GM21381 (cell line): ENCODE results near the gene CARMIL3.

ENCODE experiments used
- ATAC-seq: cut with Tn5 transposase; IDR thresholded peaks from one replicate; pipeline ENCODE4 v1.9.1; 2021; ENCODE audit warnings: mild to moderate bottlenecking, moderate library complexity; ENCODE audit not compliant: unreplicated experiment

The CARMIL3 gene

DNA sequence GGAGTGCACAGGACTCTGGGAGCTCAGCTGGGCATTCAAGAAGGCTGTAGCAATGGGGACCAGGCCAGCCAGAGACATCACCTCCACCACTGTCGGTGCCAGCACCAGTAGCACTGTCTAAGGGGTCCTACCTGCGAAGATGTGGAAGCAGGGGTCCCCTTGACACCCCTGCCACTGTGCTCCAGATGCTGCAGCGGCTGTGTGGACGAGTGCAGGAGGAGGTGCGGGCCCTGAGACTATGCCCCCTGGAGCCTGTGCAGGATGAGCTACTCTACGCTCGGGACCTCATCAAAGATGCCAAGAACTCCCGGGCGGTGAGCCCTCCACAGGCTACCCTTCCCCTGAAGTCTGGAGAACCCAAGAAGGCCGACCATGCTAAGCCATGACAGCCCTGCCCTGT lies 8.6 kb downstream of the CARMIL3 start:
- no peak for ATAC-seq

DNA sequence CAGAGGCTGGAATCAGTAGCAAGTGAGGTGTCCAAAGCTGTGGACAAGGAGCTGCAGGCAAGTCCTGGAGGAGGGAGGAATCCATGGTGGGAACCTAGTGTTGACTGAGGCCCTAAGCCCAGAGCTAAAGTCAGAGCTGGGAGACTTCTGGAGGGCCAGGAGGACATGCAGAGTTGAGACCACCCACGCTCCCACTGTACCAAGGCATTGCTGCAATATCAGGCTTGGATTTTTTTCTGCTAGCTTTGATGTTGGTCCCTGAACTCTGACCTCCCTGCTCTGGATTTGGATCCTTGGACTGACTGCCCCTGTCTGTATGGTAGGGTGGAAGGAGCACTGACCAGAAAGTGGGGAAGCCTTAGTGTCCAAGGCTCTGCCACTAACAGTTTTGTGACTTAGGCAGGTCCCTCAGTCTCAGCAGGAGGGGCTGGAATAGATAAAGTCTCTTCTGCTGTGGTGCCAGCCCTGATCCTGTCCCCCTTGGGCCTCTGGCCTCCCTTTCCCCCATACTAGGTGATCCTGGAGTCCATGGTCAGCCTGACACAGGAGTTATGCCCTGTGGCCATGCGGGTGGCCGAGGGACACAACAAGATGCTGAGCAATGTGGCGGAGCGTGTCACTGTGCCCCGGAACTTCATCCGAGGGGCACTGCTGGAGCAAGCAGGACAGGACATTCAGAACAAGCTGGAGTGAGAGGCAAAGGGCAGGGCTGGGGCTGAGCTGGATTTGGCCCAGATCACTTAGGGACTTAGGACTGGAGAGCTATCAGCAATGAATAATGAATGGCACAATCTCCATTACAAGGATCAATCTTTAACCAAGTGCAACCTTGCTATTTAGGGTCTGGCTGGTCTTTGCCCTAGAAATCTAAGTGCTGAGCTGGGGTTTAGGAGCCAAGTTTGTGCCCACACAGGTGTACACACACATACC lies 9.4 kb downstream of the CARMIL3 start:
- no peak for ATAC-seq

DNA sequence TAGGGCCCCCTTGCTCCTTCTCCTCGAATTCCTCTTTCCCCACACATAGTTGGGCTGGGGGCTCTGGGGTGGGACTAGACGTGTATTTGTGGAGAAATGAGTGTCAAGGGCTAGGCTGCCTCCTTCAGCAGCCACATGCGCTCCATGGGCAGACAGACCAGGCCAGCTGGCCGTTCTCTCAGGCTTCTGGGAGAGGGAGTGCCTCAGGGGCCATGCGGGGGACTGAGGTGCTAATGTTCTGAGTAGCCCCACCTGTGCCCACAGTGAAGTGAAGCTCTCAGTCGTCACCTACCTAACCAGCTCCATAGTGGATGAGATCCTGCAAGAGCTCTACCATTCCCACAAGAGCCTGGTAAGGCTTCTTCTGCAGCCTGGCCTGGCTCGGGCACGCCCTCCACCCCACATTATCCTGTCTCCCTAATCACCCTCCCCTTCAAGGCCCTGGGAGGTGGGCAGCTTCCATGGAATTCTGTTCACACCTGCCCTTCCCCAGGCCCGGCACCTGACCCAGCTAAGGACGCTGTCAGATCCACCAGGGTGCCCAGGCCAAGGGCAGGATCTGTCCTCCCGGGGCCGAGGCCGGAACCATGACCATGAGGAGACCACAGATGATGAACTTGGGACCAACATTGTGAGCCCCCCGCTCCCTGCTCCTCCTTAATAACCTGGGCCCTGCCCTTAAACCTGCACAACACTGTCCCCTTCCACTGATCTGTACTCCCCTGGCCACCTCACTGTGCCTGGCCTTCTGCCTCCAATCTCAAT lies 10.6 kb downstream of the CARMIL3 start:
- ATAC-seq, result no peak

DNA sequence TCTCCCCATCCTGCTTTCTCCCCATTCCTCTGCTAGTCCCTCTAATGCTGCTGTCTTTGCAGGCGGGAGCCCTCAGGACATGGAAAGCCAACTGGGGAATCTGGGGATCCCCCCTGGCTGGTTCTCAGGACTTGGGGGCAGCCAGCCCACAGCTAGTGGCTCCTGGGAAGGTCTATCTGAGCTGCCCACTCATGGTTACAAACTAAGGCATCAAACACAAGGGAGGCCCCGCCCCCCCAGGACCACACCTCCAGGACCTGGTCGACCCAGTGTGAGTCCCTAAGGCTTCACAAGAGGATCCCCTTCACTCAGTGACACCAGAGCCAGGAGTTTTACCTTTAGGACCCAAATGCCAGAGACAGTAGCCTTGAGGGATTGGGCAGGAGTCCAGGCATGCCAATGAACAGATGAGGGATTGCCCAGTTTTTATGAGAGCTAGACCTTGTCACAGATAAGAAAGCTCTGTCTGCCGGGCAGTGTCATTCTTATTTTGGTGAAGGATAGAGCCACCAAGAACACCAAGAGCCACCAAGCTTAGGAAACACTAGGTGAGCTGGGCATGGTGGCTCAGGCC lies 11.5 kb downstream of the CARMIL3 start:
- no peak for ATAC-seq

DNA sequence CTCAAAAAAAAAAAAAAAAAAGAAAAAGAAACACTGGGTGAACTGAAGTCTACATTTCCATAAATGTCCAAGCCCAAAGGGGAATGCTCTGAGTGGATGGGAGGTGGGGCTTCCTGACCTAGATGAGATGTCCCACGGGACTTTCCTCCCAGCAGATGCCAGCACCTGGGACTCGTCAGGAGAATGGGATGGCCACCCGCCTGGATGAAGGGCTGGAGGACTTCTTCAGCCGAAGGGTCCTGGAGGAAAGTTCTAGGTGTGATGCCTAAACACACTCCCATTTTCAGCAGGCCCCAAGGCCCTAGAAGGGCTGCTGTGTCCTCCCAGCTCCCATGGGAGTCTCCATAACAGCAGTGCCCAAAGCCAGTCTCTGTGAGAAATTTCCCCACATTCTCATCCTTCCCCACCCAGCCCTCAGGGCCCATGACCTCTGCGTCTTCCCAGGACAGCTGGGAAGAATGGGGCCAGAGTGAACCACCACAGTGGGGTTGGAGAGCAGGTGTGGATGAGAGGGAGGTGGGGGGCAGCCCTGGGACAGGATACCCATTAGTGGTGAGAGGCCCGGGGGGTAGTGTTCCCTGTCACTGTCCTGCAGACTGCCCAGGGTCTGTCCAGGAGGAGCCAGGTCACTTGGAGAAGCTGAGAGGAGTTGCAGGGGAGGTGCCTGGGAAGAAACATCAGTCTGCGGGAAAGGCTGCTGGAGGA lies 12.4 kb downstream of the CARMIL3 start:
- no peak for ATAC-seq

DNA sequence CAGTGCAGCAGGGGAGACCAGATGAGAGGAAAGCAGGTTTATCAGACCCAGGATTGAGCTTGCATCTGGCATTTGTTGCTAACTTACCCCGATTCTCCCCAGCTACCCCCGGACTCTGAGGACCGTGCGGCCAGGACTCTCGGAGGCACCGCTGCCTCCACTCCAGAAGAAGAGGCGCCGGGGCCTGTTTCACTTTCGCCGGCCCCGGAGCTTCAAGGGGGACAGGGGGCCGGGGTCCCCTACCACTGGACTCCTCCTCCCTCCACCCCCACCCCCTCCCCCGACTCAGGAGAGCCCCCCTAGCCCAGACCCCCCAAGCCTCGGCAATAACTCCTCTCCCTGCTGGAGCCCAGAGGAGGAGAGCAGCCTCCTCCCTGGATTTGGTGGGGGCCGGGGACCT lies 13.0 kb downstream of the CARMIL3 start:
- ATAC-seq, result no peak

DNA sequence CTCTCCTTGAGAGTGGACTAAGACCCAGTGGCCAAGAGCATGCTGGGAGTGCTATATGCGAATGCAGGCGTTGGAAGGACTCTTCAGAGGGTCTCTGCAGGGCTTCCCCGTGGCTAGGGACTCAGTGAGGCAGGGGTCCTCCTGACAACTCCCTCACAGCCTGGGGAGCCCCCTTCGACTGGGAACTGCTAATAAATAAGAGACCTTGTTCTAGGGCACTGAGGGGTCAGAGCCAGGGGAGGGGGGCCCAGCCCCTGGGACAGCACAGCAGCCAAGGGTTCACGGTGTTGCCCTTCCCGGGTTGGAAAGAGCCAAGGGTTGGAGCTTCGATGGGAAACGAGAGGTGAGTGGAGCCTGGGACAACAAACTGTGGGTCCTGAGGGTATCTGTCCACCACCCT lies 13.6 kb downstream of the CARMIL3 start:
- ATAC-seq, result no peak

DNA sequence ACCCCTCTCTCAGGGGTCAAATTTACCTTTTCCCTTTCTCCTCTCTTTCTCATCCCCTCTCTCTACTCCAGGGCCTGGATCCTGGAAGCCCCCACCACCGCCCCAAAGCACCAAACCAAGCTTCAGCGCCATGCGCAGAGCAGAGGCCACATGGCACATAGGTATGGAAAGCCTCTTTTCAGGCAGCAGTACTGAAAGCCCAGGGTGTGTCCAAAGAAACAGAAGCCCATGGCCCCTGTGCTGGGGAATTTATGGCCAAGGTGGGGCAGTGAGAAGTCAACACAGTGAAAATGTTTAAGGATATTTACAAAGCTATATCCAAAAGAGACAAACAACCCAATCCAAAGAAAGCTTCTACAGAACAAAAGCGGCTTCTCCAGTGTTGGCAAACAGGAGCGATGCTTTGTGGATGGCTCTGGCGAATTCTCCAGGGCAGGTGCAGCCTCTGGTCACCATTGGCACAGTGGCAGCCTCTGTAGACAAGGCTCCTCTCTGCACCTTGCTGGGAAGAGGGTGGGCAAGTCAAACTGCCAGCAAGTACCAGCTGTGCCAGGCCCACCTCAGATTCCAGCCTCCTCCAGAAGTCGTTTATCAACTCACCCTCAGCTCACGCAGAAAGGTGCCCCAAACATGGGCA lies 14.8 kb downstream of the CARMIL3 start:
- no peak for ATAC-seq

DNA sequence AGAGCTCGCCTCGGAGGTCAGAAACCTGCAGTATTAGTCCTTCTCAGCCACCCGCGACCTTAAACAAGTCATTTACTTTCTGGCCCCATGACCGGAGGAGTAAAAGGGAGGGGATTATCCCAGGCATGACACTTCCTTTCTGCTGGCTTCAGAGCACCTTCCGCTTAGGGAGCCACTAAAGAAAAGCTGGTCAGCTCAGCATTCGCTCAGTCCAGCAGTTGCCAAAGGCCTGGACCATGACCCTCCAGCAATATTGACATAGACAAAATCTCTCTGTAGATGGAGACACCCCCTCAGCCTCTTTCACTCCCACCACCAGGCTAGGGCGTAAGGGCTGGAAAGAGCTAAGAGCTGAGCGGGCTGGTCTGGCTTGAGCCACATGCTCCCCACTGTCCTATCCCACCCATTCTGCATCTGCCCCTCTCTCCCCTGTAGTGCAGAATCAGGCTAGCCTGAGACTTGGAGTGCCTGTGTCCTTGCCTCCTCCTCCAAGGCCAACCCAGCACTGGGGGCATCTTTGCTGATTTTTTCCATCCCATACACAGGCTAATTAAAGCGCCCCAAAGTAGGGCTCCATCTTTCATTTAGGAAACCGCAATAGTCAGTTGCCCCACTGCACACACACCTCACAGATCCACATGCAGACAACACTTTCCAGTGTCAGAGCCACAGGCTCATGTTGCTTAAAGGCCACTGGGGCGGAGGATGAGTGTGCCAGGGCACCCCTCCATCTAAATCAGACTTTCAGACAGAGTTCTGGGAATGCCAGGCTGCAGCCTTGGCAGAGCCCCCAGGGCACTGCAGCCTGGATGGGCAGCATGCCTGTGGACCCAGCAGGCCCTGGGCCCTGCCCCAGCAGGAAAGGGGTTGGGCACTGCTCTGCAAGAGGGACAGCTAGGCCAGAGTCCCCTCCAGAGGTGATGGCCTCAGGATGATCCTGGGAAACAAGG lies 15.6 kb downstream of the CARMIL3 start:
- no peak for ATAC-seq

DNA sequence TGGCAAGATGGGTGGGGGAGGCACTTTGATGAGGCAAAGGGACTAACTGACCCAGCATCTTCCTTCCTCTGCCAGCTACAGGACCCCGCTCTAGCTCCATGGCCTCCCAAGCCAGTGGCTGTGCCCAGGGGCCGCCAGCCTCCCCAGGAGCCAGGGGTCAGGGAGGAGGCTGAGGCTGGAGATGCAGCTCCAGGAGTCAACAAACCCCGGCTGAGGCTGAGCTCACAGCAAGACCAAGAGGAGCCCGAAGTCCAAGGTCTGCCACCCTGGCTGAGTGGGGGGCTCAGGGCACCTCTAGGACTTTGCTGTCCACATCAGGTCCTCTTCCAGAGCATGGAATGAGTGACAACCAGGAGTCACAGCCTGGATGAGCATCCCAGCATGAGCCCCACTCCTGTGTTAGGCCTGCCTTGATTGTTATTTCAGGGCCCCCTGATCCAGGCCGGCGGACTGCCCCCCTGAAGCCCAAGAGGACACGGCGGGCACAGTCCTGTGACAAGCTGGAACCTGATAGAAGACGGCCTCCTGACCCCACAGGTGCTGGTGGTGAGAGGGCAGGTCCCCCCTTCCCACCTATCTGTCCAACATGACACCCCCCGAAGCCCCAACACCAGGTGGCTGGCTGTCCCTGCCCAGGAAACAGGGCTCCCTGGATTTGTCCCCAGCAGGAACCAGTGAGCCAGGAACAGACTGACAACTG lies 17.1 kb downstream of the CARMIL3 start:
- no peak for ATAC-seq

DNA sequence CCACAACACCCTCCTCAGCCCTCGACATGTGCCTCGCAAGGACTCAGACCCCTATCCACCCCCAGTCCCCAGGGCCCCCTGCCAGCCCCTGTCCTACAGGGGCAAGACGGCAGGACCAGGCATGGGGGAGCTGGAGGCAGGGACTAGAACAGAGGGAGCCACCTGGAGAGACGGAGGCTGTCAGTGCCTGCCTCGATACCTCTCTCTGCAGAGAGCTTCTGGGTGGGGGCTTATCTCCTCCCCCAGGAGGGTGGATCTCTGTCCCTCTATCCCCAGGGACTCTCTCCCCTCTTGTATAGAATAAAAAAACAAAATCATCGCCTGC lies 17.6 kb downstream of the CARMIL3 start:
- no peak for ATAC-seq

DNA sequence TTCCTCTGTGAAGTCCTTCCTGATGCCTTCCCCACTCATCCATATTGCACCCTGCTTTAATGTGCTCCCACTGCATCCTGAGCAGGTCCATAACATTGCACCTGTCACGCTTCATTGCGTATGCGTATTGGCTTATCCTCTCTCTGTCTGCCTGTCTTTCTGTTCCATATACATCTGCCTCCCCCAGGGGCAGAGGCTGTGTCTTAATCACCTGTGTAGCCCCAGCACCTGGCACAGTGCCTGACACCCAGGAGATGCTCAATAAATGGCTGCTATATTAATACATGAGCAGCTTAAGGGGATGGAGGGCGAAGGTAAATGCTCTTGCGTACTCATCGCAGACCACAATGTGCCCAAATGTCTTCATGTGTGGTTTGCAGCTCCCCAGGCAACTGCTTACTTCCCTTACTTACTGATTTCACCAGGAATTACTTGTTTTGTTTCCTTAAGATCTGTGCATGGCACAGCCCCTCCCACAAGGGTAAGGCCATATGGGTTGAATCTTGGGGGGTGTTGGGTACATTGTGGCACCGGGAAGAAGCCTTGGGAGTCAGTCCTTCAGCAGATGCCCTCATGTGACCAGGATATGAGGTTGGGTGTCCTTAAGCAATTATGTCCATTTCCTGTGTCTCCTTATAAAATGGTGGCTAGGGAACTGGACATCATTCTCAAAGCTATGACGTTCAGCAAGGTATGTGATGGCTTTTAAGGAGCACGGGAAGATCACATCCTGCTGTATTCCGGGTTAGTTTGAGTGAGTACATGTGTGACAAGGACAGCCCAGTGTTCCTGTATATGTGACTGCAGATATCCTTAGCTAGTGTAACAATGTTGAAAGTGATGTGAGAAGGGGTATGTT lies 18.7 kb downstream of the CARMIL3 start:
- no peak for ATAC-seq

DNA sequence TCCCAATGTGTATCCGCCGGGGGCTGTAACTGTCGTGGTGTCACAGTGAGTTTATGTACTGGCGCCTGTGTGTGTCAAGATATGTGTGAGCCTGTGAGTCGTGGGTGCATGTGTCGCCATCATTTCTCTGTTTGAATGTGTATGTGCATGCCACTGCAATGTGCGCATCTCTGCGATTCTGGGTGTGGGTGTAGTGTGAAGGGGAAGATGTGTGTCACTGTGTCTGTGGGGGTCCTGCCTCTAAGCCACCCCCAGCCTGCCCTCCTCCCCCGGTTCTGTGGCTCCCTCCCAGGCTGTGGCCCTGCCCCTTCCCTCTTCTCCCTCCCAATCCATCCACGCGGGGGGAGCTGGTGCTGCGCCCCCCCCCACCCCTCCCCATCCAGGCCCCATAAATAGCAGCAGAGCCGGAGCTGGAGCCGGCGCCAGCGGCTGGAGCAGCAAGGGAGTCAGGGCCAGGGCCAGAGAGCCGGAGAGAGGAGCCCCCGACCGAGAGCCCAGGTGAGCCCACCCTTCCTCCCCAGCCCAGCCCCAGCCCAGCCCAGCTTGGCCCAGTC lies 19.4 kb downstream of the CARMIL3 start, which contains the start of gene CPNE6:
Gene CPNE6, plus strand, starts transcription at position 419 of the 554 bp plus-strand sequence. CDS start 1,375 bp downstream, outside the sequence.
- ATAC-seq, result no peak

DNA sequence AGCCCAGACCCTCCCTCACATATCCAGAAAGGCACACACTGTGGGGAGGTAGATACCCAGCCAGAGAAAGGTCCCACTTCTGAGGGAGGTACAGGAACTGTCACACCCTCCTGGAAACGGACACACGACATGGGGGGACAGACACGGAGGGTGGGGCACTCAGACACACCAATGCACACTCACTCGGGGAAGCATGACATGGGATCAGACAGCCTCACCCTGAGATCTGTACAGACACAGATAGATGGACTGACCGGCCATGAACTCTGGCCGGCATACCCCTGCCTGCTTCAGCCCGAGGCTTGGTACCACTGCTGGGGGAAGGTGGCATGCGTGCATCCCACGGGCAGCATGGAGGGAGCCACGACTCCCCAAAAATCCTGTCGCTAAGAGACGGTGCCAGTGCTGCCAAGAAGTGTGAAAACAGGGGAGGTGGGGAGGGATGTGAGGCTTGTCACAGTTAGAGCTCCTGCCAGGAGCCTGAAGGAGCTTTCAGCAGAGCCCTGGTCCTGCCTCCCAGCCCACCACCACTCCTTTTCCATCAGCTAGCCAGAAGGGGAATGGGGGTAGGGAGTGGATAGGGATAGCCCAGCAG lies 20.1 kb downstream of the CARMIL3 start:
- ATAC-seq, result no peak

DNA sequence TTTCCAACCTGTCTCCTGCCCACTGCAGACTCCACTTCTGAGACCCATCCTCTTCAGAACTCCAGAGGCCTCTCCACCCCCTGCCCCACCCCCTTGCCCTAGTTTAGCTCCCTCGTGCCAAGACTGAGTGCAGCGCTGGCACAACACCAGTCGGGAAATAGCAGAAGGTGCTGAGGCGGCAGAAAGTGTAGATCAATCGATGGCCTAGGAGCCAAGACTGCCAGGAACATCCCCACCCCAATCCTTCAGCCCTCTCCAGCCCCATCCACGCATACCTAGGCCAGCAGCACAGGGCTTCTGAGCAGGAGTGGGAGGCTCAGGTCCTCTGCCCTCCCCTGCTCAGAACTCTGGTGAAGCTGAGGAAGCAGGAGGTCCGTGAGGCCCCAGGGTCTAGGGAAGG lies 20.6 kb downstream of the CARMIL3 start:
- no peak for ATAC-seq

DNA sequence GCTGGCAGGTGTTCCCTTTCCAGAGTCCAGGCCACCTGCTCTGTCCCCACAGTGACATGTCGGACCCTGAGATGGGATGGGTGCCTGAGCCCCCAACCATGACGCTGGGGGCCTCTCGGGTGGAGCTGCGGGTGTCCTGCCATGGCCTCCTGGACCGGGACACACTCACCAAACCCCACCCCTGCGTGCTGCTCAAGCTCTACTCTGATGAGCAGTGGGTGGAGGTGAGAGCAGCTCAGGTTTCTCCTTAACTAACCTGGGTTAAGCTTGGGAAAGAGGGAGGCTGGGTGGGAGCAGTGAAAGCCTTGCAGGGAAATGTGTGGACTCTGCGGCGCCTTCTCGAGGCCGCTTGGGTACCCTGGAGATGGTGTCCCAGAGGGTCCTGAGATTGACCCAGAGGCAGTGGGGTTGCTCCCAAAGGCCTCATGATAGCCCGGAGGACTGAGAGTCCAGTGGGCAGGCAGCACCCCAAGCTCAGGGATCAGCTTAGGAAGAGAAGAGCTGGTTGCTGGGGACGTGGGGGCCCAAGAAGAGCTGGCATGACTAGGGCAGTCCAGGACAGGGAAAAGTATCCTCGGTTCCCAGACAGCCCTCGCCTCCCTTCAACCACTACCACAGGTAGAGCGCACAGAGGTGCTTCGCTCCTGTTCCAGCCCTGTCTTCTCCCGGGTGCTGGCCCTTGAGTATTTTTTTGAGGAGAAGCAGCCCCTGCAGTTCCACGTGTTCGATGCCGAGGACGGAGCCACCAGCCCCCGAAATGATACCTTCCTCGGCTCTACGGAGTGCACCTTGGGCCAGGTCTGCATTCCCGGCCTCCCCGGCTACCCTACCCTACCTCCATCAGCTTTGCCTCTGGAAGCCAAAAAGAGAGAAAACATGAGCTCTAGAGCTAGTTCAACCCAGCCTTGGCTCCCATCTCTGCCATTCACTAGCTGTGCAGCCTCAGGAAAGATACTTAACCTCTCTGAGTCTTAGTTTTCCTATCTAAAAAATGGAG lies 21.4 kb downstream of the CARMIL3 start:
- ATAC-seq, result no peak
